ENCODE results near the gene ERC1. TPM values are rescaled to one million over a fixed set of nuclear protein-coding genes. Genes with fewer than 3 reads are reported as not detected.
A peak's percentile ranks its signal among the peaks of the same experiment; 100 is the strongest.

Gene ERC1
- total RNA-seq, 1 donor from 2014 or later: 16.6 TPM

DNA sequence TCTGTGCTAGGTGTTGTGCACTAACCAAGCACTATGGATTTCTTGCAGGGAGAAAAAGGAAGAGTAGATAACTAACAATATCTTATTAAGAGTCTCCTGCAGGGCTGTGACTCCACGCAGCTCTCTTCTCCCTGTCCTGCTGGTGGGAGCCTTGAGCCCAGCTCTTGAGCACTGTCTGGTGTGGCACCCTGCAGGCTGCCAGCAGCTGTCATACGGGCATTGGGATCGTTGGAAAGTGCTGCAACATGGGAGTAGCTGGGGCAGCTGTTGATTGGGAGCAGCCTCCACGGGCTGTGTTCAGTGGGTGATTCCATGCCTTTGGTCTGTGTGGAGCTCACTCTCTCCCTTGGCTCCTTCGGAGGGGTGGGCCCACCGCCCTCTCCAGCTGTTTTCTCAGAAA lies 478.0 kb downstream of the ERC1 start:
- TF ChIP-seq, protein P1, sequence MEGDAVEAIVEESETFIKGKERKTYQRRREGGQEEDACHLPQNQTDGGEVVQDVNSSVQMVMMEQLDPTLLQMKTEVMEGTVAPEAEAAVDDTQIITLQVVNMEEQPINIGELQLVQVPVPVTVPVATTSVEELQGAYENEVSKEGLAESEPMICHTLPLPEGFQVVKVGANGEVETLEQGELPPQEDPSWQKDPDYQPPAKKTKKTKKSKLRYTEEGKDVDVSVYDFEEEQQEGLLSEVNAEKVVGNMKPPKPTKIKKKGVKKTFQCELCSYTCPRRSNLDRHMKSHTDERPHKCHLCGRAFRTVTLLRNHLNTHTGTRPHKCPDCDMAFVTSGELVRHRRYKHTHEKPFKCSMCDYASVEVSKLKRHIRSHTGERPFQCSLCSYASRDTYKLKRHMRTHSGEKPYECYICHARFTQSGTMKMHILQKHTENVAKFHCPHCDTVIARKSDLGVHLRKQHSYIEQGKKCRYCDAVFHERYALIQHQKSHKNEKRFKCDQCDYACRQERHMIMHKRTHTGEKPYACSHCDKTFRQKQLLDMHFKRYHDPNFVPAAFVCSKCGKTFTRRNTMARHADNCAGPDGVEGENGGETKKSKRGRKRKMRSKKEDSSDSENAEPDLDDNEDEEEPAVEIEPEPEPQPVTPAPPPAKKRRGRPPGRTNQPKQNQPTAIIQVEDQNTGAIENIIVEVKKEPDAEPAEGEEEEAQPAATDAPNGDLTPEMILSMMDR (IDR thresholded peaks at IDR 0.05; ENCODE audit: insufficient read depth, low read length, severe bottlenecking): no peak
- Histone ChIP-seq H3K36me3 (ENCODE audit: control insufficient read depth, insufficient read depth, low read length) (no peaks in the 10 kb centered on the region), H3K27me3 (ENCODE audit: control insufficient read depth, insufficient read depth, low read length) (no peaks in the 10 kb centered on the region), H3K4me3 (ENCODE audit: low read depth, low read length) (no peak overlapping the region)
- DNase-seq (ENCODE audit: low read depth): no peak
- no peak for FAIRE-seq

DNA sequence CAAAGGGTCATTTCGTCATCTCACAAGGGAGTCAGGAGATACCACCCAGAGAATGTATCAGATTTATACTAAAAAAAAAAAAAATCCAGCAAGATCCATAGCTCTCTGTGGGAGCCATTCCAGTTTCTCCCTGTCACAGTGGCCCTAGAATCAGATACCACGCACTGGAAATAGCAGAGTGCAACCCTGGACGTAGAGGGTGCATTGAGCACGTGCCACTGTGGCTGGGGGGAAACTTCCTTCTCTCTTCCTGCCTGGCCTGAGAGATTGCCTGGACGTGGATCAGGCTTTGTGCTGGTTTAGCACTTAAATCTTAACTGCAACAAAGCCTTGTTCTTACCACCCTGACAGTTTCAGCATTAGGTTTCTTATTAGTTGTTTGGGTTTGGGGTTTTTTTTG lies 479.0 kb downstream of the ERC1 start:
- DNase-seq (ENCODE audit: low read depth) (no peak), FAIRE-seq (no peak)
- TF ChIP-seq, protein P1 (IDR thresholded peaks at IDR 0.05; ENCODE audit: insufficient read depth, low read length, severe bottlenecking): no peak
- H3K36me3 ChIP-seq (ENCODE audit: control insufficient read depth, insufficient read depth, low read length): no peaks in the 10 kb centered on the region
- H3K27me3 ChIP-seq (ENCODE audit: control insufficient read depth, insufficient read depth, low read length): no peaks in the 10 kb centered on the region
- H3K4me3 ChIP-seq (ENCODE audit: low read depth, low read length): no peak overlapping the region

DNA sequence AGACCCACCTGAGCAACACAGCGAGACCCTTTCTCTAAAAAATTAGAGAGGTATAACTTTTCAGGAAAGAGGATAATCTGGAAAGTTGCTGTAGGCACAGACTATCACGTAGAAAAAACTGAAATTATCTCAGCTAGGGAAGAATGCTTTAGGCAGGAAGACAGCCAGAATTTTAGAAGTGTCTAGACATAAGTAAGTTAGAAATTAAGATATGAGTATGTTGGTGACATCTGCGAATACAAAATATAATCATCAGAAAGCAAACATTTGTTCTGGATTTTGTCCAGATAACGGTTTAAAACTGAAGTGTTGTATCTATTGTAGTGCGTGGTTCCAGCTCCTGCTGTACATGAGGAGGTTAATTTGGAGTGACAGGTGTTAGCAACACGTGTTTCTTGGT lies 480.2 kb downstream of the ERC1 start:
- TF ChIP-seq, protein P1 (IDR thresholded peaks at IDR 0.05; ENCODE audit: insufficient read depth, low read length, severe bottlenecking): no peak
- Histone ChIP-seq H3K27me3 (ENCODE audit: control insufficient read depth, insufficient read depth, low read length) (no peaks in the 10 kb centered on the region), H3K36me3 (ENCODE audit: control insufficient read depth, insufficient read depth, low read length) (no peaks in the 10 kb centered on the region), H3K4me3 (ENCODE audit: low read depth, low read length) (no peak overlapping the region)
- no peak for FAIRE-seq
- DNase-seq (ENCODE audit: low read depth): no peak

DNA sequence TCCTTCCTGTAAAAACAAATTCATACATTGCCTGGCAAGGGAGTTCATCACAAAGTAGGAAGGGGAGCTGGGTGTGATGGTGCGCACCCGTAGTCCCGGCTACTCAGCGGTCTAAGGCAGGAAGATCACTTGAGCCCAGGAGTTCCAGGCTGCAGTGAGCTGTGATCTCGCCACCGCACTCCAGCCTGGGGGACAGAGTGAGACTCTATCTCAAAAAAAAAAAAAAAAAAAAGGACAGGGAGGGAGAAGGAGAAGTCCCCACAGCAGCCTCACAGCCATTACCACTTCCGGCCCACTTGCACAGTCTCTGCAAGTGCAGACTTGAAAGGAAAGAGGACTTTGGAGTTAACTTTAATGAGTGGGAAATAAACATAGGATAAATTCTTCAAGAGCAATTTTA lies 482.4 kb downstream of the ERC1 start:
- no peak overlapping the region for H3K4me3 ChIP-seq (ENCODE audit: low read depth, low read length)
- H3K36me3 ChIP-seq (ENCODE audit: control insufficient read depth, insufficient read depth, low read length): no peaks in the 10 kb centered on the region
- DNase-seq (ENCODE audit: low read depth) (peak; percentile 67), FAIRE-seq (no peak)
- H3K27me3 ChIP-seq (ENCODE audit: control insufficient read depth, insufficient read depth, low read length): no peaks in the 10 kb centered on the region
- TF ChIP-seq, protein P1 (IDR thresholded peaks at IDR 0.05; ENCODE audit: insufficient read depth, low read length, severe bottlenecking): no peak

DNA sequence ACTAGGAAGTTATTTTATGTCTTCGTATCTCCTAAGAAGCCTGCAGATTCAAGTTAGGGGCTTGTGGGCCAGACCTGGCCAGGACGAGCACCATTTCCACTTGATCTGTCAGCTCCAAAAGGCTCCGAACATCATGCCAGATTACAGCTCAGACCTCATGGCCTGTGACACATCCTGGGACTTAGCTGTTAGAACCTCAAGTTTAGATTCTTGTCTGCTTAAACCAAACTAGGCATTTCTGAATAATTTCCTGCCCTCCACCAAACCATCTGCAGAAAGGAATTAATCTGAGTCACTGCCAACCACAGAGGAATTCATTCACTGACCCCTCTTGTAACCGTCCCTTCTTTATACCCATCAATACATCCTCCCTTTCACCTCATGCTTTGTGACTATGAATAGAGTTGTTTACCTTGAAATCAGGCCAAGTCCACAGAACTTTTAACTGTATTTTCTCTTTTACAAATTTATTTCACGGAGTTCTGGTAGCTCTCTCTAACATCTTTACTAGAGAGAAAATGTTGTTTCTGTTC lies 483.1 kb downstream of the ERC1 start:
- peak; percentile 88 for DNase-seq (ENCODE audit: low read depth)
- H3K36me3 ChIP-seq (ENCODE audit: control insufficient read depth, insufficient read depth, low read length): no peaks in the 10 kb centered on the region
- no peak for FAIRE-seq
- H3K27me3 ChIP-seq (ENCODE audit: control insufficient read depth, insufficient read depth, low read length): no peaks in the 10 kb centered on the region
- no peak overlapping the region for H3K4me3 ChIP-seq (ENCODE audit: low read depth, low read length)
- TF ChIP-seq, protein P1 (IDR thresholded peaks at IDR 0.05; ENCODE audit: insufficient read depth, low read length, severe bottlenecking): no peak

DNA sequence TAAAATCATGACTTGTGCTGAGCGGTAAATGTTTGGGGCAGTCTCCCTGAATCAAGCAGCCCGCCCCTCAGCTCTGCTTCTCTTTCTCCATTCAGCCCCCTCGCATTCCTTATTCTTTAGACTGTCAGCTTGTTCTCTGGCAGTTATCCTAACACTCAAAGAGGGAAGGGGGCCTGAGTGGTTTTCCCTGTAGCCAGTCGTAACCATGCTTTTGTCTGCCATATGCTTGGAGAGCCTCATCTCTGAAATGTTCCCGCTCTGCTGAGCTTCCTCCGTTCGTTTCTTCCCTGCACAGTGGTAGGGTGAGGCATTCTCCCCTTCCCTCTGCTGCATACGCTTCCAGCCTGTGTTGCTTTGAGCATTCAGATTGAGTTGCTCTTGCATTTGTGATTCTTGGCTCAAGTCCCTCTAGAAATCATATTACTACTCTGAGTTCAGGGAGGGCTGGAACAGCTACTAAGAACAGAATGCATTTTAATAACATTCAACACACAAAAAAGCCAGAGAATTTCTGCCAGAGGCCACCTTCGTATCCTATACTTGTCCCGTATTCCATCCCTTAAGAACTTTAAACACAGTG lies 483.6 kb downstream of the ERC1 start:
- DNase-seq (ENCODE audit: low read depth): peak; percentile 45
- H3K4me3 ChIP-seq (ENCODE audit: low read depth, low read length): no peak overlapping the region
- TF ChIP-seq, protein P1 (IDR thresholded peaks at IDR 0.05; ENCODE audit: insufficient read depth, low read length, severe bottlenecking): no peak

More for the DNA sequence above, 483.6 kb downstream of the ERC1 start:
- Histone ChIP-seq H3K36me3 (ENCODE audit: control insufficient read depth, insufficient read depth, low read length) (no peaks in the 10 kb centered on the region), H3K27me3 (ENCODE audit: control insufficient read depth, insufficient read depth, low read length) (no peaks in the 10 kb centered on the region)
- FAIRE-seq: no peak

All from bronchial epithelial cell (primary cell).